ENCODE data around the gene CD300A.

DNA sequence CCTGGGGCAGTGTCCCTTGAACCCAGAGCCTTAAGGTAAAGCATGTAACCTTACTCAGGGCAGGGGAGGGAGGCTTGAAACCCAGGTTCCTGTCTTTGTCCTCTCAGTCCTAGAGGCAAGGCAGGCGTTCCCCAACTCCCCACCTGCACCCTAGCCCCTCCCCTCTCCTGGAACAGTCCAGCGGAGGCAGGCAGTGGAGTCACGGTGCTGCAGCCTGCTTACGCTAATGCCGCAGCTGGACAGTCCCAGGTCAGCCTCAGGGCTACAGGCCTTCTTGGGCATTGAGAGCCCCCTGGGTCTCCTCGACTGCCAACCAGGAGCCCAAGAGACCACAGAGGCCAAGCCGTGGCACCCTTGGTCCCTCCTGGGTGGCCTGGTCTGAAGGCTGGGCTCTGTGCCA, 6.8 kb upstream of the CD300A start:
- TF ChIP-seq, protein P1, sequence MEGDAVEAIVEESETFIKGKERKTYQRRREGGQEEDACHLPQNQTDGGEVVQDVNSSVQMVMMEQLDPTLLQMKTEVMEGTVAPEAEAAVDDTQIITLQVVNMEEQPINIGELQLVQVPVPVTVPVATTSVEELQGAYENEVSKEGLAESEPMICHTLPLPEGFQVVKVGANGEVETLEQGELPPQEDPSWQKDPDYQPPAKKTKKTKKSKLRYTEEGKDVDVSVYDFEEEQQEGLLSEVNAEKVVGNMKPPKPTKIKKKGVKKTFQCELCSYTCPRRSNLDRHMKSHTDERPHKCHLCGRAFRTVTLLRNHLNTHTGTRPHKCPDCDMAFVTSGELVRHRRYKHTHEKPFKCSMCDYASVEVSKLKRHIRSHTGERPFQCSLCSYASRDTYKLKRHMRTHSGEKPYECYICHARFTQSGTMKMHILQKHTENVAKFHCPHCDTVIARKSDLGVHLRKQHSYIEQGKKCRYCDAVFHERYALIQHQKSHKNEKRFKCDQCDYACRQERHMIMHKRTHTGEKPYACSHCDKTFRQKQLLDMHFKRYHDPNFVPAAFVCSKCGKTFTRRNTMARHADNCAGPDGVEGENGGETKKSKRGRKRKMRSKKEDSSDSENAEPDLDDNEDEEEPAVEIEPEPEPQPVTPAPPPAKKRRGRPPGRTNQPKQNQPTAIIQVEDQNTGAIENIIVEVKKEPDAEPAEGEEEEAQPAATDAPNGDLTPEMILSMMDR (IDR thresholded peaks at IDR 0.05) = no peak
- no peak for TF ChIP-seq EZH2 (IDR thresholded peaks at IDR 0.05; ENCODE audit: borderline replicate concordance, insufficient read depth, low read depth, low read length, poor library complexity, severe bottlenecking)

Measured in B cell (primary cell).